DND-41 (cell line): ENCODE results near the gene TGIF2.
"Not testable (repeated sequence)": the region's sequence is repeated elsewhere in the genome, so short reads cannot be mapped to it uniquely, and the experiment has no call there.

ENCODE experiments used
- ATAC-seq: fragments of 200-7000 bp; cut with Tn5 transposase; 3 replicates; pipeline ENCODE4 v1.9.1; 2021; ENCODE audit warnings: low read depth; ENCODE audit not compliant: insufficient read depth
- DNase-seq: peaks from one replicate; pipeline ENCODE4 v3.0.0-alpha.2; 2020
- H2AFZ ChIP-seq: 2 replicates; pipeline ENCODE4 v1.6.0; 2012; ENCODE audit warnings: low read depth, low read length
- H3K27ac ChIP-seq: 2 replicates; pipeline ENCODE4 v1.5.1; 2012; ENCODE audit warnings: low read length, inconsistent platforms
- H3K27me3 ChIP-seq: fragments of 200-600 bp; sonication (generic); 2 replicates; pipeline ENCODE4 v1.6.0; 2012; ENCODE audit warnings: low read length, mild to moderate bottlenecking, inconsistent platforms; ENCODE audit not compliant: insufficient read depth, poor library complexity
- H3K36me3 ChIP-seq: 2 replicates; pipeline ENCODE4 v1.5.1; 2012; ENCODE audit warnings: low read length, inconsistent platforms; ENCODE audit not compliant: insufficient read depth
- H3K4me1 ChIP-seq: 2 replicates; pipeline ENCODE4 v1.5.1; 2012; ENCODE audit warnings: mild to moderate bottlenecking, low read length; ENCODE audit not compliant: insufficient read depth
- H3K4me2 ChIP-seq: 2 replicates; pipeline ENCODE4 v1.6.0; 2012; ENCODE audit warnings: mild to moderate bottlenecking, moderate library complexity, low read length, inconsistent platforms; ENCODE audit not compliant: insufficient read depth
- H3K4me3 ChIP-seq, 2 experiments: fragments of 200-600 bp in 1 of 2; shearing (Covaris generic) in 1 of 2; 2 replicates each; pipeline ENCODE4 v1.5.1; 2012 to 2016; ENCODE audit warnings: inconsistent platforms in 2 of 2, low read length in 2 of 2, mild to moderate bottlenecking in 2 of 2, low read depth in 1 of 2, moderate library complexity in 1 of 2
- H3K79me2 ChIP-seq: 2 replicates; pipeline ENCODE4 v1.6.0; 2012; ENCODE audit warnings: low read length, inconsistent platforms; ENCODE audit not compliant: insufficient read depth
- H3K9ac ChIP-seq: 2 replicates; pipeline ENCODE4 v1.6.0; 2012; ENCODE audit warnings: low read depth, mild to moderate bottlenecking, inconsistent platforms, low read length, moderate library complexity
- H3K9me3 ChIP-seq: 2 replicates; pipeline ENCODE4 v1.5.1; 2012; ENCODE audit warnings: low read length, moderate library complexity, mild to moderate bottlenecking, inconsistent platforms; ENCODE audit not compliant: insufficient read depth, severe bottlenecking
- H4K20me1 ChIP-seq: 2 replicates; pipeline ENCODE4 v1.6.0; 2012; ENCODE audit warnings: low read length; ENCODE audit not compliant: insufficient read depth
- EZH2 ChIP-seq: IDR thresholded peaks from 3 replicates; pipeline ENCODE4 v1.6.1; 2012; ENCODE audit warnings: borderline replicate concordance, low read depth, mild to moderate bottlenecking, moderate library complexity, low read length, inconsistent platforms; ENCODE audit not compliant: severe bottlenecking
- TF ChIP-seq, protein P1 (sequence below): IDR thresholded peaks from 2 replicates; pipeline ENCODE4 v1.5.1; 2012; ENCODE audit warnings: borderline replicate concordance, low read length, moderate library complexity, mild to moderate bottlenecking; ENCODE audit not compliant: poor library complexity, severe bottlenecking; ENCODE audit errors: extremely low read depth

Gene TGIF2

DNA sequence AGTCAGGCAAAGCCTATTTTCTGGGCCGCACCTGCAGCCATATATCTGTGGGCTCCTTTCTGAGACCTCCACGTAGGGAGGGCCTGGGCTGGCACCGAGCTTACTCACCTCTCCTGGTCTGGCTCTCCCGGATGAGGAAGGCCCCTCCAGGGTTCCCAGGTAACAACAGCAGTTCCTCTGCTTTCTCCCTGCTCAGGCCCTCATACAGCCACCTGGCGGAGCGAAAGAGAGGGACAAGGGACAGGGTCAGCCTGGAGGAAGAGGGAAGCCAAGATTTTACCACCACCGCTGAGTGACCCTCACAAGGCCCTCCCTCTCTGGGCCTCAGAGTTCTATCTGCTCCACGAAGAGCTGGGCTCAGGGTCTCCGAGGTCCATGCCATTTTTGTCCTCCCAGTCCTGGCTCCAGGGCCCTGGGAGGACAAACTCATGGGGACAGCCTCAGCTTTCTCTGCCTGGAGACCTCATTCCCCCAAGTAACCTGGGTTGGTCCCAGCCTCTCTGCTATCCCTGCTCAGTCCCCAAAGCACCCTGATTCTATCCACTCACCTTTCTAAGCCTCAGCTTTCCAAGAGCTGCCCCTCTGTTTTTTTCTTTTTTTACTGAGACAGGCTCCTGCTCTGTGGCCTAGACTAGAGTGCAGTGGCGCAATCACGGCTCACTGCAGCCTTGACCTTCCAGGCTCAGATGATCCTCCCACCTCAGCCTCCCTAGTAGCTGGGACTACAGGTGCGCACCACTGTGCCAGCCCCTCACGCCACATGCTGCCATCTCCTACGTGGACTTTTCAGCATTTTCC is 59.3 kb downstream of the TGIF2 start:
- no peak overlapping the region for H3K9ac ChIP-seq
- no peak for ATAC-seq
- H4K20me1 ChIP-seq: no peaks in the 10 kb centered on the region
- no peaks in the 10 kb centered on the region for H3K36me3 ChIP-seq
- peaks cover 23% of the 10 kb centered on the region for H3K4me1 ChIP-seq
- H2AFZ ChIP-seq: no peak overlapping the region
- H3K4me3 ChIP-seq: no peak overlapping the region
- H3K27ac ChIP-seq: no peak overlapping the region
- no peak for TF ChIP-seq EZH2
- TF ChIP-seq, protein P1, sequence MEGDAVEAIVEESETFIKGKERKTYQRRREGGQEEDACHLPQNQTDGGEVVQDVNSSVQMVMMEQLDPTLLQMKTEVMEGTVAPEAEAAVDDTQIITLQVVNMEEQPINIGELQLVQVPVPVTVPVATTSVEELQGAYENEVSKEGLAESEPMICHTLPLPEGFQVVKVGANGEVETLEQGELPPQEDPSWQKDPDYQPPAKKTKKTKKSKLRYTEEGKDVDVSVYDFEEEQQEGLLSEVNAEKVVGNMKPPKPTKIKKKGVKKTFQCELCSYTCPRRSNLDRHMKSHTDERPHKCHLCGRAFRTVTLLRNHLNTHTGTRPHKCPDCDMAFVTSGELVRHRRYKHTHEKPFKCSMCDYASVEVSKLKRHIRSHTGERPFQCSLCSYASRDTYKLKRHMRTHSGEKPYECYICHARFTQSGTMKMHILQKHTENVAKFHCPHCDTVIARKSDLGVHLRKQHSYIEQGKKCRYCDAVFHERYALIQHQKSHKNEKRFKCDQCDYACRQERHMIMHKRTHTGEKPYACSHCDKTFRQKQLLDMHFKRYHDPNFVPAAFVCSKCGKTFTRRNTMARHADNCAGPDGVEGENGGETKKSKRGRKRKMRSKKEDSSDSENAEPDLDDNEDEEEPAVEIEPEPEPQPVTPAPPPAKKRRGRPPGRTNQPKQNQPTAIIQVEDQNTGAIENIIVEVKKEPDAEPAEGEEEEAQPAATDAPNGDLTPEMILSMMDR: no peak
- H3K4me2 ChIP-seq: no peak overlapping the region
- H3K27me3 ChIP-seq: no peaks in the 10 kb centered on the region
- DNase-seq: no peak
- no peaks in the 10 kb centered on the region for H3K9me3 ChIP-seq
- no peaks in the 10 kb centered on the region for H3K79me2 ChIP-seq

DNA sequence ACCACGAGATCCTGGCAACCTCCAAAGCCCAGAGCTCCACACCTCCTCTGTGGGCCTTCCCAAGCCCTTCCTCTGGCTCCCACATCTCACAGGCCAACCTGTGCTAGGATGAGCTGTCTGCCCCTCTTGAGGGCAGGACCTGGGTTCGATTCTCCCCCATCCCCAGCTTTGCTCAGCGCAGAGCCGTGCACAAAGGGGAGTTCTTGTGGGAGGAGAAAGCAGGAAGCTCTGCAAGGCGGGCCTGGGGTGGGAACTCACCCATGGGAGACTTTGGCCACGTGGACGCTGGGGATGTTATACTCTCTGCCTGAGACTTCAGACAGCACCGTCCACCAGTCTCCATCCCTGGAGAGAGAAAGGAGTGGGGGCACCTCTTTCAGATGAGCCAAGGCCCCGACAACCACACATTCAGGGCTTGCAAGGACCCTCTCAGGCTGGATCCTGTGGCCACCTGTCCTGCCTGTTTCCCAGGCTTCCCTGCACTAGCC is 59.9 kb downstream of the TGIF2 start:
- Histone ChIP-seq H3K9ac (no peak overlapping the region), H3K9me3 (no peaks in the 10 kb centered on the region), H3K4me1 (peaks cover 23% of the 10 kb centered on the region), H3K4me3 (no peak overlapping the region), H3K36me3 (no peaks in the 10 kb centered on the region), H3K27ac (no peak overlapping the region; the same call in 1 of the 2 replicates), H3K79me2 (no peaks in the 10 kb centered on the region), H3K27me3 (no peaks in the 10 kb centered on the region), H4K20me1 (no peaks in the 10 kb centered on the region), H2AFZ (no peak overlapping the region), H3K4me2 (no peak overlapping the region)
- TF ChIP-seq EZH2: no peak
- TF ChIP-seq, protein P1: no peak
- no peak for DNase-seq
- no peak for ATAC-seq

DNA sequence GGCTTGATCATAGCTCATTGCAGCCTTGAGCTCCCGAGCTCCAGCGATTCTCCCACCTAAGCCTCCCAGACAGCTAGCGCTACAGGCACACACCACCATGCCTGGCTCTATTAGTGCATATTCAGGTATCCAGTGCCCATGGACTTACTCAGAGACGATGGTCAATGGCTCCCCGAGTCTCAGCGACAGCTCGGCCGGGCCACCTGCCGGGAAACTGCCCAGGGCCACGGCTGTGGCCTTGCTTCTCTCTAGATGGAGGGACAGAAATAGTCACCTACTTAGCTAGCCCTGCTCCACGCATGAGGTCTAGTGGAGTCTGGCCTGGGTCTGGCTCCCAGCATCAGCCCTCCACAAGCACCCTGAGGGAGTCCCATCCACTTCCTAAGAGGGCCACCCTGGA is 60.9 kb downstream of the TGIF2 start:
- no peak for DNase-seq
- H3K36me3 ChIP-seq: no peaks in the 10 kb centered on the region
- peaks cover 20% of the 10 kb centered on the region for H3K4me1 ChIP-seq
- H4K20me1 ChIP-seq: no peaks in the 10 kb centered on the region
- TF ChIP-seq, protein P1: no peak
- no peak for TF ChIP-seq EZH2
- H3K27me3 ChIP-seq: no peaks in the 10 kb centered on the region
- H3K79me2 ChIP-seq: no peaks in the 10 kb centered on the region
- H3K9ac ChIP-seq: no peak overlapping the region
- no peak overlapping the region for H2AFZ ChIP-seq
- H3K27ac ChIP-seq: no peak overlapping the region
- H3K4me2 ChIP-seq: no peak overlapping the region
- no peaks in the 10 kb centered on the region for H3K9me3 ChIP-seq
- H3K4me3 ChIP-seq: no peak overlapping the region
- ATAC-seq: no peak

DNA sequence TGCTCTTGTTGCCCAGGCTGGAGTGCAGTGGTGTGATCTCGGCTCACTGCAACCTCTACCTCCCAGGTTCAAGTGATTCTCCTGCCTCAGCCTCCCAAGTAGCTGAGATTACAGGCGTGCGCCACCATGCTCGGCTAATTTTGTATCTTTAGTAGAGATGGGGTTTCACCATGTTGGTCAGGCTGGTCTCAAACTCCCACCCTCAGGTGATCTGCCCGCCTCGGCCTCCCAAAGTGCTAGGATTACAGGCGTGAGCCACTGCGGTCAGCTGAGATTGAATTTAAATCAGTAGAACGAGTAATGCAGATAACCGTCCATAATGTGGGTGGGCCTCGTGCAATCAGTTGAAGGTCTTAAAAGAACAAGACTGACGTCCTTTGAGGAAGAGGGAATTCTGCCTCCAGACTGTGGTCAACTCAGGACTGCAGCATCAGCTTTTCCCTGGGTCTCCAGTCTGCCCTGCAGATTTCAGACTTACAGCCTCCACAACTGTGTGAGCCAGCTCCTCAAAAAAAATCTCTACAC is 65.5 kb downstream of the TGIF2 start:
- ATAC-seq, H3K36me3 ChIP-seq, H3K79me2 ChIP-seq, H3K9ac ChIP-seq, H3K27me3 ChIP-seq, H2AFZ ChIP-seq, H3K4me1 ChIP-seq, DNase-seq, H4K20me1 ChIP-seq, H3K9me3 ChIP-seq, H3K4me3 ChIP-seq, H3K27ac ChIP-seq, H3K4me2 ChIP-seq: not testable (repeated sequence)
